Liver (tissue), 9 donors: ENCODE data around the gene ST7. TPM values are rescaled to one million over a fixed set of nuclear protein-coding genes. Genes with fewer than 3 reads are reported as not detected.

Experiments
- DNase-seq: peaks from one replicate; pipeline ENCODE4 v3.0.0-alpha.2; 2017; ENCODE audit warnings: low spot score
- H3K27ac ChIP-seq, 2 donors: one replicate each; pipeline ENCODE4 v1.7.0; 2013; ENCODE audit warnings: inconsistent platforms in 2 of 2, low read length in 2 of 2, control low read depth in 1 of 2, low read depth in 1 of 2, mild to moderate bottlenecking in 1 of 2
- H3K27me3 ChIP-seq, 4 donors: one replicate each; pipeline versions ENCODE4 v1.6.1 to v1.7.0; 2013; ENCODE audit warnings: low read length in 3 of 4, inconsistent platforms in 1 of 4, mild to moderate bottlenecking in 1 of 4, moderate library complexity in 1 of 4; ENCODE audit not compliant: control insufficient read depth in 4 of 4, insufficient read depth in 4 of 4
- H3K36me3 ChIP-seq, 4 donors: one replicate each; pipeline versions ENCODE4 v1.6.1 to v1.7.0; 2013; ENCODE audit warnings: low read length in 3 of 4, mild to moderate bottlenecking in 3 of 4, low read depth in 1 of 4, moderate library complexity in 1 of 4; ENCODE audit not compliant: control insufficient read depth in 4 of 4, insufficient read depth in 3 of 4
- H3K4me1 ChIP-seq, 4 donors: one replicate each; pipeline versions ENCODE4 v1.6.1 to v1.7.0; 2013; ENCODE audit warnings: low read length in 3 of 4, mild to moderate bottlenecking in 3 of 4, moderate library complexity in 1 of 4; ENCODE audit not compliant: control insufficient read depth in 4 of 4, insufficient read depth in 4 of 4
- H3K4me3 ChIP-seq, 3 donors: one replicate each; pipeline versions ENCODE4 v1.6.1 to v1.7.0; 2013; ENCODE audit warnings: low read length in 3 of 3, control low read depth in 1 of 3, low read depth in 1 of 3, mild to moderate bottlenecking in 1 of 3
- H3K9ac ChIP-seq, 2 donors: one replicate each; pipeline ENCODE4 v1.7.0; 2013; ENCODE audit warnings: low read length in 2 of 2, mild to moderate bottlenecking in 2 of 2, moderate library complexity in 2 of 2, control low read depth in 1 of 2, low read depth in 1 of 2
- H3K9me3 ChIP-seq, 4 donors: one replicate each; pipeline versions ENCODE4 v1.6.1 to v1.7.0; 2013; ENCODE audit warnings: low read length in 3 of 4; ENCODE audit not compliant: control insufficient read depth in 4 of 4
- ATF3 ChIP-seq: IDR thresholded peaks from 2 replicates; pipeline ENCODE4 v1.6.1; 2016; ENCODE audit warnings: antibody characterized with exemption
- CTCF ChIP-seq: fragments of 150-350 bp; IDR thresholded peaks from 2 replicates; pipeline ENCODE4 v1.5.1; 2017; ENCODE audit warnings: improper control_type of control experiment, low read depth, low read length; ENCODE audit not compliant: missing input control
- EGR1 ChIP-seq, 2 donors: IDR thresholded peaks; 2 replicates each; pipeline ENCODE4 v1.6.1; 2016 to 2018; ENCODE audit warnings: antibody characterized with exemption in 2 of 2, low read depth in 2 of 2
- FOXA1 ChIP-seq: IDR thresholded peaks from 2 replicates; pipeline ENCODE4 v1.6.1; 2016; ENCODE audit warnings: antibody characterized with exemption
- FOXA2 ChIP-seq: IDR thresholded peaks from 2 replicates; pipeline ENCODE4 v1.6.1; 2016; ENCODE audit warnings: antibody characterized with exemption
- GABPA ChIP-seq, 2 donors: IDR thresholded peaks in 1 of 2; conservative IDR thresholded peaks in 1 of 2; 2 replicates each; pipeline ENCODE4 v1.6.1; 2016; ENCODE audit warnings: antibody characterized with exemption in 2 of 2, mild to moderate bottlenecking in 1 of 2, moderate library complexity in 1 of 2
- HNF4A ChIP-seq, 2 donors: conservative IDR thresholded peaks; 2 replicates each; pipeline ENCODE4 v1.6.1; 2016; ENCODE audit warnings: antibody characterized with exemption in 2 of 2, mild to moderate bottlenecking in 2 of 2
- HNF4G ChIP-seq: IDR thresholded peaks from 2 replicates; pipeline ENCODE4 v1.6.1; 2016; ENCODE audit warnings: antibody characterized with exemption
- JUND ChIP-seq, 2 donors: IDR thresholded peaks; 2 replicates each; pipeline ENCODE4 v1.6.1; 2016; ENCODE audit warnings: antibody characterized with exemption in 2 of 2
- MAX ChIP-seq: IDR thresholded peaks from 2 replicates; pipeline ENCODE4 v1.6.1; 2016; ENCODE audit warnings: antibody characterized with exemption
- NR2F2 ChIP-seq: IDR thresholded peaks from 2 replicates; pipeline ENCODE4 v1.6.1; 2016; ENCODE audit warnings: antibody characterized with exemption
- RAD21 ChIP-seq, 2 donors: IDR thresholded peaks; 2 replicates each; pipeline ENCODE4 v1.6.1; 2016; ENCODE audit warnings: antibody characterized with exemption in 2 of 2, mild to moderate bottlenecking in 2 of 2
- REST ChIP-seq: IDR thresholded peaks from 2 replicates; pipeline ENCODE4 v1.6.1; 2016; ENCODE audit warnings: antibody characterized with exemption, mild to moderate bottlenecking
- RXRA ChIP-seq, 2 donors: IDR thresholded peaks; 2 replicates each; pipeline ENCODE4 v1.6.1; 2017 to 2018; ENCODE audit warnings: antibody characterized with exemption in 2 of 2, mild to moderate bottlenecking in 1 of 2
- SP1 ChIP-seq: IDR thresholded peaks from 2 replicates; pipeline ENCODE4 v1.6.1; 2018; ENCODE audit warnings: antibody characterized with exemption, mild to moderate bottlenecking
- TAF1 ChIP-seq: conservative IDR thresholded peaks from 2 replicates; pipeline ENCODE4 v1.6.1; 2016; ENCODE audit warnings: antibody characterized with exemption, mild to moderate bottlenecking
- YY1 ChIP-seq: IDR thresholded peaks from 2 replicates; pipeline ENCODE4 v1.6.1; 2016; ENCODE audit warnings: antibody characterized with exemption, mild to moderate bottlenecking
- ZBTB33 ChIP-seq: IDR thresholded peaks from 2 replicates; pipeline ENCODE4 v1.6.1; 2016; ENCODE audit warnings: antibody characterized with exemption
- WGBS: extraction: QIAGEN DNeasy Blood & Tissue Kit; methylation state at CpG from one replicate; pipeline ENCODE4 v1.1.7; 2013; 5-methylcytosine and 5-hydroxymethylcytosine counted together
- polyA plus RNA-seq, 2 donors: library from polyadenylated mRNA; stranded (reverse) in 1 of 2; unstranded in 1 of 2; fragments of 200-250 nt in 1 of 2; fragments of >200 nt in 1 of 2; fragmentation: Nextera tagmentation in 1 of 2; extraction: Ambion mirVana in 1 of 2; gene quantifications; one replicate each; pipeline versions ENCODE4 v1.2.1 to v1.2.3, GENCODE V29; 2013 to 2015
- total RNA-seq, 2 donors: library from RNA; depleted of rRNA; stranded (reverse); fragments of >200 nt; gene quantifications; one replicate each; pipeline ENCODE4 v1.2.3, GENCODE V29; 2014
- donor health status: healthy.
- donor health status: healthy.
- donor health status: healthy.
- donor health status: healthy.
- donor health status: healthy.

The ST7 gene
- total and polyA plus RNA-seq, 4 donors = 13.5 to 30.7 (median 22.6) TPM

- TF ChIP-seq REST (no peak), CTCF (no peak), TAF1 (no peak), SP1 (no peak), FOXA1 (no peak), NR2F2 (no peak), RXRA (IDR thresholded peaks at IDR 0.05) (no peak), FOXA2 (no peak), JUND (IDR thresholded peaks at IDR 0.05) (no peak), RAD21 (IDR thresholded peaks at IDR 0.05) (no peak), GABPA (IDR thresholded peaks at IDR 0.05 in 1 of 2, conservative IDR thresholded peaks at IDR 0.05 in 1 of 2) (no peak), ZBTB33 (no peak), HNF4A (conservative IDR thresholded peaks at IDR 0.05) (no peak), EGR1 (IDR thresholded peaks at IDR 0.05; ENCODE audit: low read depth in 2 of 2) (no peak), ATF3 (no peak), MAX (no peak), HNF4G (no peak)
- Histone ChIP-seq H3K9ac (no peak overlapping the region), H3K36me3 (no peaks in the 10 kb centered on the region), H3K4me3 (no peak overlapping the region), H3K9me3 (no peaks in the 10 kb centered on the region), H3K27ac (no peak overlapping the region), H3K4me1 (peaks cover 0 to 8% (median 1%) of the 10 kb centered on the region in 4 donors), H3K27me3 (no peaks in the 10 kb centered on the region)
- no peak for DNase-seq
- 80% methylated on average over 2 of the region's 2 CpGs for WGBS
Measured at GRCh38 chr7:117038408-117038807, 85.1 kb downstream of the ST7 start.

GRCh38 chr7:117041007-117041406 is 87.7 kb downstream of the ST7 start:
- Histone ChIP-seq H3K27ac (no peak overlapping the region), H3K27me3 (no peaks in the 10 kb centered on the region), H3K9me3 (no peaks in the 10 kb centered on the region), H3K36me3 (no peaks in the 10 kb centered on the region), H3K9ac (no peak overlapping the region), H3K4me3 (no peak overlapping the region), H3K4me1 (peaks cover 0 to 5% (median under 1%) of the 10 kb centered on the region in 4 donors)
- 91% methylated on average over 2 of the region's 2 CpGs for WGBS
- DNase-seq = no peak
- no peak for TF ChIP-seq REST
- TF ChIP-seq FOXA1 = no peak
- no peak for TF ChIP-seq ATF3
- no peak for TF ChIP-seq HNF4G
- TF ChIP-seq ZBTB33 = no peak
- no peak for TF ChIP-seq SP1
- no peak for TF ChIP-seq FOXA2
- no peak for TF ChIP-seq YY1
- TF ChIP-seq EGR1 (IDR thresholded peaks at IDR 0.05; ENCODE audit: low read depth in 2 of 2) = no peak
- TF ChIP-seq TAF1 = no peak
- no peak for TF ChIP-seq JUND (IDR thresholded peaks at IDR 0.05)
- TF ChIP-seq HNF4A (conservative IDR thresholded peaks at IDR 0.05) = no peak
- TF ChIP-seq RAD21 (IDR thresholded peaks at IDR 0.05) = no peak
- TF ChIP-seq NR2F2 = no peak
